K562 (cell line): ENCODE measurements around the gene SLC25A33. TPM values are rescaled to one million over a fixed set of nuclear protein-coding genes. Genes with fewer than 3 reads are reported as not detected.

Source experiments
- ATF3 ChIP-seq, 2 experiments: fragments of 450-650 bp in 1 of 2; sonication (generic) in 1 of 2; formaldehyde crosslinking in 1 of 2; IDR thresholded peaks in 1 of 2; conservative IDR thresholded peaks in 1 of 2; 2 replicates each; pipeline versions ENCODE4 v1.6.1 to v1.8.1; 2016 to 2023; ENCODE audit warnings: mild to moderate bottlenecking in 2 of 2, moderate library complexity in 2 of 2, inconsistent platforms in 1 of 2, missing genetic modification reagents in 1 of 2
- BRD4 ChIP-seq: fragments of 200-600 bp; sonication (generic); IDR thresholded peaks from 2 replicates; pipeline ENCODE4 v1.6.1; 2017; ENCODE audit warnings: inconsistent platforms
- CXXC5 ChIP-seq: fragments of 250-450 bp; sonication (Bioruptor Pico); IDR thresholded peaks from 2 replicates; pipeline ENCODE4 v1.8.0; 2022; ENCODE audit warnings: inconsistent platforms, mild to moderate bottlenecking, moderate library complexity
- HOMEZ ChIP-seq: fragments of 250-450 bp; sonication (Bioruptor Pico); IDR thresholded peaks from 2 replicates; pipeline ENCODE4 v1.4.0; 2020; ENCODE audit warnings: mild to moderate bottlenecking, moderate library complexity
- JUNB ChIP-seq: fragments of 450-650 bp; formaldehyde crosslinking; conservative IDR thresholded peaks from 2 replicates; pipeline ENCODE4 v1.4.0; 2020; ENCODE audit warnings: mild to moderate bottlenecking
- MAFK ChIP-seq: IDR thresholded peaks from 2 replicates; pipeline ENCODE4 v1.6.1; 2011; ENCODE audit warnings: low read length, improper control_type of control experiment
- MXD1 ChIP-seq: fragments of 250-450 bp; sonication (Bioruptor Pico); IDR thresholded peaks from 2 replicates; pipeline ENCODE4 v1.8.0; 2021; ENCODE audit warnings: borderline replicate concordance, mild to moderate bottlenecking, moderate library complexity; ENCODE audit not compliant: poor library complexity, severe bottlenecking
- NCOA2 ChIP-seq, 2 experiments: fragments of 450-650 bp; IDR thresholded peaks; 2 replicates each; pipeline ENCODE4 v1.6.1; 2018; ENCODE audit warnings: mild to moderate bottlenecking in 2 of 2, moderate library complexity in 1 of 2; ENCODE audit not compliant: partially characterized antibody in 2 of 2
- NEUROD1 ChIP-seq: fragments of 150-350 bp; IDR thresholded peaks from 2 replicates; pipeline ENCODE4 v1.6.1; 2014; ENCODE audit warnings: borderline replicate concordance, low read length, low read depth; ENCODE audit not compliant: partially characterized antibody
- NR2C2 ChIP-seq, 2 experiments: fragments of 200-800 bp in 1 of 2; sonication (Bioruptor generic) in 1 of 2; sonication (generic) in 1 of 2; formaldehyde crosslinking in 1 of 2; IDR thresholded peaks; 2 replicates each; pipeline versions ENCODE4 v1.6.1 to v1.8.0; 2016 to 2022; ENCODE audit warnings: mild to moderate bottlenecking in 1 of 2, missing compliant biosample characterization in 1 of 2, missing genetic modification characterization in 1 of 2, missing genetic modification reagents in 1 of 2
- PML ChIP-seq: IDR thresholded peaks from 2 replicates; pipeline ENCODE4 v1.6.1; 2012; ENCODE audit warnings: low read length, inconsistent platforms
- PURB ChIP-seq: sonication (generic); formaldehyde crosslinking; IDR thresholded peaks from 2 replicates; pipeline ENCODE4 v1.9.0; 2021; ENCODE audit warnings: low read depth, mild to moderate bottlenecking, missing genetic modification reagents
- RBBP5 ChIP-seq: fragments of 200-600 bp; sonication (generic); IDR thresholded peaks from 2 replicates; pipeline ENCODE4 v1.6.1; 2012; ENCODE audit warnings: borderline replicate concordance, mild to moderate bottlenecking, low read length, control low read depth, inconsistent platforms; ENCODE audit not compliant: insufficient read depth, poor library complexity, severe bottlenecking
- RBM39 ChIP-seq: fragments of 200-400 bp; formaldehyde crosslinking; optimal IDR thresholded peaks from 2 replicates; pipeline ENCODE3; 2018; ENCODE audit warnings: low read depth, low read length
- RFX1 ChIP-seq: fragments of 450-650 bp; IDR thresholded peaks from 2 replicates; pipeline ENCODE4 v1.6.1; 2016; ENCODE audit warnings: mild to moderate bottlenecking, moderate library complexity
- RFX7 ChIP-seq: fragments of 250-450 bp; sonication (Bioruptor Pico); IDR thresholded peaks from 2 replicates; pipeline ENCODE4 v1.5.1; 2021; ENCODE audit warnings: mild to moderate bottlenecking
- RNF2 ChIP-seq: sonication (generic); IDR thresholded peaks from 2 replicates; pipeline ENCODE4 v1.6.1; 2016
- SMARCA4 ChIP-seq: fragments of 450-650 bp; IDR thresholded peaks from 2 replicates; pipeline ENCODE4 v1.6.1; 2016
- TRIM25 ChIP-seq: fragments of 450-650 bp; IDR thresholded peaks from 2 replicates; pipeline ENCODE4 v1.7.0; 2016; ENCODE audit warnings: borderline replicate concordance
- ZNF24 ChIP-seq: fragments of 450-650 bp; IDR thresholded peaks from 2 replicates; pipeline ENCODE4 v1.6.1; 2016
- polyA plus RNA-seq, 8 experiments: library from polyadenylated mRNA; depleted of rRNA in 4 of 8; stranded (reverse) in 5 of 8; unstranded in 3 of 8; fragments of >200 nt; fragmentation: Nextera tagmentation in 2 of 8; fragmentation: Illumina TruSeq in 1 of 8; extraction: Ambion mirVana in 2 of 8; extraction: Trizol in 1 of 8; gene quantifications; 2 replicates each; pipeline versions ENCODE4 v1.2.1 to v1.2.3, GENCODE V29; 2011 to 2014; ENCODE audit warnings: inconsistent platforms in 1 of 8, missing spikeins in 1 of 8
- total RNA-seq, 7 experiments: library from RNA; depleted of rRNA in 6 of 7; stranded (reverse); fragments of >200 nt in 6 of 7; fragmentation: Illumina TruSeq in 2 of 7; extraction: Trizol in 2 of 7; gene quantifications; 2 replicates each; pipeline versions ENCODE4 v1.2.1 to v1.2.3, GENCODE V29; 2011 to 2021; ENCODE audit warnings: low replicate concordance in 1 of 7

The SLC25A33 gene
- total and polyA plus RNA-seq, 9 of the 15 experiments (the other 6 are each of a cell fraction or from before 2014, with no cell fraction given) = 3.2 to 23.5 (median 17.5) TPM

GRCh38 chr1:9629445-9630201 lies 90.4 kb downstream of the SLC25A33 start (continued):
- TF ChIP-seq RFX1 = no peak
- TF ChIP-seq RFX7 (CRISPR knock-in tag) = no peak
- TF ChIP-seq PURB (CRISPR knock-in tag) = no peak
- TF ChIP-seq NEUROD1 = no peak
- TF ChIP-seq MXD1 (CRISPR knock-in tag) = no peak
- no peak for TF ChIP-seq ATF3 (IDR thresholded peaks at IDR 0.05)
- TF ChIP-seq ATF3 (CRISPR knock-in tag; conservative IDR thresholded peaks at IDR 0.05) = no peak
- peak; percentile 32; the same call in 1 of the 2 replicates for TF ChIP-seq CXXC5 (CRISPR knock-in tag)
- TF ChIP-seq MAFK = no peak
- TF ChIP-seq HOMEZ = no peak
- peak; percentile 31; the same call in 1 of the 2 replicates for TF ChIP-seq SMARCA4
- 0 out of 2 replicates have a peak, but pooled peaks have one; percentile 38 for TF ChIP-seq BRD4
- no peak for TF ChIP-seq ZNF24
- no peak for TF ChIP-seq NR2C2 (CRISPR knock-in tag; IDR thresholded peaks at IDR 0.05)
- TF ChIP-seq NR2C2 (tag; IDR thresholded peaks at IDR 0.05) = 0 out of 2 replicates have a peak, but pooled peaks have one; percentile 30
- TF ChIP-seq RBM39 = no peak
- TF ChIP-seq PML = no peak
- TF ChIP-seq TRIM25 = no peak
- no peak for TF ChIP-seq JUNB (CRISPR knock-in tag)
- no peak for TF ChIP-seq NCOA2 (IDR thresholded peaks at IDR 0.05; ENCODE audit: partially characterized antibody in 2 of 2)
- TF ChIP-seq RBBP5 = no peak
- peak; percentile 61; the same call in 1 of the 2 replicates for TF ChIP-seq RNF2
